CD14-positive monocyte (primary cell): ENCODE measurements around the gene PCDHA7. TPM values are rescaled to one million over a fixed set of nuclear protein-coding genes. Genes with fewer than 3 reads are reported as not detected.
A peak's percentile ranks its signal among the peaks of the same experiment; 100 is the strongest.
"Not testable (repeated sequence)": the region's sequence is repeated elsewhere in the genome, so short reads cannot be mapped to it uniquely, and the experiment has no call there.

Experiments used
- DNase-seq, 3 donors: peaks; one replicate each; pipeline ENCODE4 v3.0.0-alpha.2; 2011 to 2022
- H2AFZ ChIP-seq: 2 replicates; pipeline ENCODE4 v1.6.0; 2012; ENCODE audit warnings: mild to moderate bottlenecking, low read depth, low read length, inconsistent platforms; ENCODE audit not compliant: insufficient read depth, poor library complexity, severe bottlenecking
- H3K27ac ChIP-seq, 2 donors: 1 replicate in 1 of 2; 2 replicates in 1 of 2; pipeline ENCODE4 v1.5.1; 2012 to 2013; ENCODE audit warnings: low read length in 2 of 2, control low read depth in 1 of 2, inconsistent platforms in 1 of 2, low read depth in 1 of 2, mild to moderate bottlenecking in 1 of 2
- H3K27me3 ChIP-seq, 2 donors: one replicate each; pipeline versions ENCODE4 v1.6.0 to v1.6.1; 2011 to 2013; ENCODE audit warnings: low read length in 2 of 2; ENCODE audit not compliant: control insufficient read depth in 2 of 2, insufficient read depth in 2 of 2
- H3K36me3 ChIP-seq, 2 donors: replicated peaks in 1 of 2; 1 replicate in 1 of 2; 2 replicates in 1 of 2; pipeline versions ENCODE4 v1.5.1 to v1.6.1; 2012 to 2013; ENCODE audit warnings: low read length in 2 of 2, control low read depth in 1 of 2, inconsistent platforms in 1 of 2, mild to moderate bottlenecking in 1 of 2; ENCODE audit not compliant: insufficient read depth in 2 of 2, control insufficient read depth in 1 of 2
- H3K4me1 ChIP-seq, 2 donors: 1 replicate in 1 of 2; 2 replicates in 1 of 2; pipeline versions ENCODE4 v1.5.1 to v1.6.1; 2012 to 2013; ENCODE audit warnings: low read length in 2 of 2, control low read depth in 1 of 2, inconsistent platforms in 1 of 2, mild to moderate bottlenecking in 1 of 2, moderate library complexity in 1 of 2; ENCODE audit not compliant: insufficient read depth in 2 of 2, control insufficient read depth in 1 of 2
- H3K4me2 ChIP-seq: replicated peaks from 2 replicates; pipeline ENCODE3; 2012; ENCODE audit warnings: low read length, moderate library complexity, mild to moderate bottlenecking; ENCODE audit not compliant: poor library complexity, severe bottlenecking; ENCODE audit errors: extremely low read depth
- H3K4me3 ChIP-seq, 3 experiments: fragments of 200-600 bp in 1 of 3; sonication (generic) in 1 of 3; replicated peaks in 1 of 3; 1 replicate in 2 of 3; 2 replicates in 1 of 3; pipeline ENCODE4 v1.5.1; 2011 to 2013; ENCODE audit warnings: low read length in 3 of 3, mild to moderate bottlenecking in 3 of 3, control low read depth in 2 of 3, low read depth in 2 of 3, inconsistent platforms in 1 of 3, moderate library complexity in 1 of 3
- H3K79me2 ChIP-seq: 2 replicates; pipeline ENCODE4 v1.6.0; 2012; ENCODE audit warnings: mild to moderate bottlenecking, control low read depth, inconsistent platforms, low read length, moderate library complexity; ENCODE audit not compliant: insufficient read depth
- H3K9ac ChIP-seq: 2 replicates; pipeline ENCODE4 v1.6.0; 2017; ENCODE audit warnings: low read length, mild to moderate bottlenecking; ENCODE audit not compliant: insufficient read depth, poor library complexity, severe bottlenecking
- H3K9me3 ChIP-seq, 2 donors: replicated peaks in 1 of 2; 1 replicate in 1 of 2; 2 replicates in 1 of 2; pipeline versions ENCODE4 v1.5.1 to v1.6.1; 2012 to 2013; ENCODE audit warnings: low read length in 2 of 2, control low read depth in 1 of 2; ENCODE audit not compliant: control insufficient read depth in 1 of 2, insufficient read depth in 1 of 2
- H4K20me1 ChIP-seq: 2 replicates; pipeline ENCODE4 v1.6.0; 2012; ENCODE audit warnings: mild to moderate bottlenecking, low read length, control low read depth, moderate library complexity; ENCODE audit not compliant: insufficient read depth
- H3K27ac Mint-ChIP-seq, 7 donors: one replicate each; pipeline ENCODE4 v1.8.0; 2020; ENCODE audit warnings: mild to moderate bottlenecking in 7 of 7, mixed read lengths in 7 of 7, moderate library complexity in 6 of 7, inconsistent platforms in 2 of 7
- H3K27me3 Mint-ChIP-seq, 3 donors: one replicate each; pipeline ENCODE4 v1.8.0; 2021 to 2022; ENCODE audit warnings: low read depth in 3 of 3, mild to moderate bottlenecking in 3 of 3, mixed read lengths in 3 of 3, moderate library complexity in 3 of 3, inconsistent platforms in 1 of 3
- H3K36me3 Mint-ChIP-seq, 2 donors: one replicate each; pipeline ENCODE4 v1.8.0; 2020; ENCODE audit warnings: mixed read lengths in 2 of 2, inconsistent platforms in 1 of 2, mild to moderate bottlenecking in 1 of 2
- H3K4me1 Mint-ChIP-seq: one replicate; pipeline ENCODE4 v1.8.0; 2020; ENCODE audit warnings: mild to moderate bottlenecking, mixed read lengths
- H3K4me3 Mint-ChIP-seq, 2 donors: one replicate each; pipeline ENCODE4 v1.8.0; 2020; ENCODE audit warnings: mild to moderate bottlenecking in 2 of 2, mixed read lengths in 2 of 2, moderate library complexity in 1 of 2
- H3K9me3 Mint-ChIP-seq, 7 donors: one replicate each; pipeline ENCODE4 v1.8.0; 2020 to 2022; ENCODE audit warnings: mixed read lengths in 7 of 7, mild to moderate bottlenecking in 6 of 7, moderate library complexity in 6 of 7, inconsistent platforms in 2 of 7
- WGBS: methylation state at CpG from one replicate; pipeline ENCODE4 v1.1.5; 2013; ENCODE audit warnings: missing lambda C conversion rate; ENCODE audit not compliant: insufficient coverage; 5-methylcytosine and 5-hydroxymethylcytosine counted together
- intact Hi-C, 2 donors: fragments of 100-400 bp; cut with micrococcal nuclease; formaldehyde crosslinking; loops; one replicate each; pipeline versions ENCODE4 v1.15.0 to v1.15.1; 2023
- polyA plus RNA-seq, 3 donors: library from polyadenylated mRNA; depleted of rRNA in 1 of 3; unstranded in 2 of 3; stranded (reverse) in 1 of 3; fragments of 300-500 nt in 2 of 3; fragments of >200 nt in 1 of 3; fragmentation: Illumina TruSeq in 2 of 3; gene quantifications; 1 replicate in 2 of 3; 2 replicates in 1 of 3; pipeline ENCODE4 v1.2.3, GENCODE V29; 2012 to 2021
- TF ChIP-seq, protein P1 (sequence below): fragments of 200-600 bp; IDR thresholded peaks from one replicate; pipeline ENCODE4 v1.8.0; 2022; ENCODE audit warnings: antibody characterized with exemption, mild to moderate bottlenecking

Gene PCDHA7
- polyA plus RNA-seq, 3 donors: not detected

DNA sequence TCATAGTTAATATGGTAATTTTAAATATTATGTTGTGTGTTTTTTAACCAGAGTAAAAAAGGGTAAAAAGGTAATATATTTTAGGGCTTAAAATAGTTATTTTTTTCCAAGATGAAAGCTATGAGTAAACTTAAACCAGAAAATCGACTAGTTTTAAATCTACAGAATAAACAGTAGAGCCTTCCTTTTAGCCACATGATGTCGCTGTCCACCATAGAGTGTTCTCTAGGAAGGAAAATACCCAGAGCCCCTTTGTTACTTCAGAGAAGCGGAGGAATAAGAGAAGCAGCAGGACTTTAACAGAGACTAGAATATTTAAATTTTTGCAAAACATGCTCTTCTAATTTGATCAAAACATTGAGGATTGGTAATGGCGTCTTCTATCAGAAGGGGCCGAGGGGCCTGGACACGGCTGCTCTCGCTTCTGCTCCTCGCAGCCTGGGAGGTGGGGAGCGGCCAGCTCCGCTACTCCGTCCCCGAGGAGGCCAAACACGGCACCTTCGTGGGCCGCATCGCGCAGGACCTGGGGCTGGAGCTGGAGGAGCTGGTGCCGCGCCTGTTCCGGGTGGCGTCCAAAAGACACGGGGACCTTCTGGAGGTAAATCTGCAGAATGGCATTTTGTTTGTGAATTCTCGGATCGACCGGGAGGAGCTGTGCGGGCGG, 39.3 kb upstream of the PCDHA7 start, which contains the start of gene PCDHA2:
Gene PCDHA2, plus strand, starts transcription at position 258 of the 664 bp plus-strand sequence.
- H2AFZ ChIP-seq: no peak within 1 kb of the TSS
- peaks cover 0 to 6% of the 10 kb centered on the region in 2 donors for H3K4me1 ChIP-seq
- H3K4me2 ChIP-seq: no peak within 1 kb of the TSS
- H3K79me2 ChIP-seq: no peaks in the 10 kb centered on the region
- H3K27me3 ChIP-seq: peaks cover 3 to 25% of the 10 kb centered on the region in 2 donors
- intact Hi-C loops: no loop called here
- Mint-ChIP-seq H3K9me3 (peaks cover 26 to 69% (median 48%) of the 10 kb centered on the region in 7 donors), H3K27ac (no peak within 1 kb of the TSS), H3K4me1 (no peaks in the 10 kb centered on the region), H3K27me3 (peaks cover 5 to 19% (median 14%) of the 10 kb centered on the region in 3 donors), H3K36me3 (peaks cover 0 to 1% of the 10 kb centered on the region in 2 donors), H3K4me3 (peak within 1 kb of the TSS in 1 of 2 donors; percentile 39)
- no peak within 1 kb of the TSS for H3K4me3 ChIP-seq
- 24% methylated on average over 24 of the region's 27 CpGs for WGBS
- no peaks in the 10 kb centered on the region for H3K36me3 ChIP-seq
- H3K9me3 ChIP-seq: peaks cover 30 to 77% of the 10 kb centered on the region in 2 donors
- TF ChIP-seq, protein P1, sequence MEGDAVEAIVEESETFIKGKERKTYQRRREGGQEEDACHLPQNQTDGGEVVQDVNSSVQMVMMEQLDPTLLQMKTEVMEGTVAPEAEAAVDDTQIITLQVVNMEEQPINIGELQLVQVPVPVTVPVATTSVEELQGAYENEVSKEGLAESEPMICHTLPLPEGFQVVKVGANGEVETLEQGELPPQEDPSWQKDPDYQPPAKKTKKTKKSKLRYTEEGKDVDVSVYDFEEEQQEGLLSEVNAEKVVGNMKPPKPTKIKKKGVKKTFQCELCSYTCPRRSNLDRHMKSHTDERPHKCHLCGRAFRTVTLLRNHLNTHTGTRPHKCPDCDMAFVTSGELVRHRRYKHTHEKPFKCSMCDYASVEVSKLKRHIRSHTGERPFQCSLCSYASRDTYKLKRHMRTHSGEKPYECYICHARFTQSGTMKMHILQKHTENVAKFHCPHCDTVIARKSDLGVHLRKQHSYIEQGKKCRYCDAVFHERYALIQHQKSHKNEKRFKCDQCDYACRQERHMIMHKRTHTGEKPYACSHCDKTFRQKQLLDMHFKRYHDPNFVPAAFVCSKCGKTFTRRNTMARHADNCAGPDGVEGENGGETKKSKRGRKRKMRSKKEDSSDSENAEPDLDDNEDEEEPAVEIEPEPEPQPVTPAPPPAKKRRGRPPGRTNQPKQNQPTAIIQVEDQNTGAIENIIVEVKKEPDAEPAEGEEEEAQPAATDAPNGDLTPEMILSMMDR: no peak
- no peak within 1 kb of the TSS for H3K9ac ChIP-seq
- no peak within 1 kb of the TSS for H3K27ac ChIP-seq
- DNase-seq: no peak
- H4K20me1 ChIP-seq: no peaks in the 10 kb centered on the region

DNA sequence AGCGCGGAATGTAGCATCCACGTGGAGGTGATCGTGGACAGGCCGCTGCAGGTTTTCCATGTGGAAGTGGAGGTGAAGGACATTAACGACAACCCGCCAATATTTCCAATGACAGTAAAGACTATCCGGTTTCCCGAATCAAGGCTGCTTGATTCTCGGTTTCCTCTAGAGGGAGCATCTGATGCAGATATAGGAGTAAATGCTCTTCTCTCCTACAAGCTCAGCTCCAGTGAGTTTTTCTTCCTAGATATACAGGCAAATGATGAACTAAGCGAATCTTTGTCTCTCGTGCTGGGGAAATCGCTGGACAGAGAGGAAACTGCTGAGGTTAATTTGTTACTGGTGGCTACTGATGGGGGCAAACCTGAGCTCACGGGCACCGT, 38.8 kb upstream of the PCDHA7 start:
- Mint-ChIP-seq H3K9me3 (peaks cover 26 to 68% (median 48%) of the 10 kb centered on the region in 7 donors), H3K27me3 (peaks cover 5 to 21% (median 13%) of the 10 kb centered on the region in 3 donors), H3K4me1 (no peaks in the 10 kb centered on the region), H3K36me3 (no peaks in the 10 kb centered on the region), H3K27ac (no peak overlapping the region), H3K4me3 (peak overlapping the region in 1 of 2 donors; percentile 30)
- Histone ChIP-seq H3K9ac (no peak overlapping the region), H3K27ac (no peak overlapping the region), H3K4me2 (no peak overlapping the region), H3K9me3 (peaks cover 30 to 77% of the 10 kb centered on the region in 2 donors), H2AFZ (no peak overlapping the region), H3K27me3 (peaks cover 3 to 23% of the 10 kb centered on the region in 2 donors), H3K36me3 (no peaks in the 10 kb centered on the region), H3K79me2 (no peaks in the 10 kb centered on the region), H3K4me1 (peaks cover 0 to 6% of the 10 kb centered on the region in 2 donors), H3K4me3 (no peak overlapping the region), H4K20me1 (no peaks in the 10 kb centered on the region)
- 25% methylated on average over 6 of the region's 15 CpGs for WGBS
- intact Hi-C loops: no loop called here
- no peak for DNase-seq
- TF ChIP-seq, protein P1: no peak

- H2AFZ ChIP-seq, H3K4me2 ChIP-seq, H3K27ac ChIP-seq, DNase-seq, H3K36me3 ChIP-seq, H3K4me3 ChIP-seq, H3K9ac ChIP-seq, H3K4me1 Mint-ChIP-seq, H3K36me3 Mint-ChIP-seq, H4K20me1 ChIP-seq, H3K4me1 ChIP-seq, intact Hi-C loops, H3K4me3 Mint-ChIP-seq, H3K79me2 ChIP-seq, H3K27ac Mint-ChIP-seq: not testable (repeated sequence)
- Mint-ChIP-seq H3K9me3 (peaks cover 25 to 68% (median 54%) of the 10 kb centered on the region in 7 donors), H3K27me3 (peaks cover 5 to 25% (median 15%) of the 10 kb centered on the region in 3 donors)
- Histone ChIP-seq H3K9me3 (peaks cover 33 to 77% of the 10 kb centered on the region in 2 donors), H3K27me3 (peaks cover 3 to 31% of the 10 kb centered on the region in 2 donors)
- 58% methylated on average over 72 of the region's 72 CpGs for WGBS
Measured at GRCh38 chr5:140796072-140796717, 37.9 kb upstream of the PCDHA7 start.
